HEK293T (cell line): ENCODE data around the gene MRGPRG.

Experiments used
- ARNT ChIP-seq: fragments of 450-650 bp; IDR thresholded peaks from 2 replicates; pipeline ENCODE4 v1.6.1; 2017; ENCODE audit warnings: mild to moderate bottlenecking
- BHLHE40 ChIP-seq: fragments of 450-650 bp; IDR thresholded peaks from 2 replicates; pipeline ENCODE4 v1.6.1; 2016; ENCODE audit warnings: mild to moderate bottlenecking, moderate library complexity, borderline replicate concordance
- ELF4 ChIP-seq: fragments of 450-650 bp; IDR thresholded peaks from 2 replicates; pipeline ENCODE4 v1.6.1; 2017; ENCODE audit warnings: antibody characterized with exemption
- FOXK2 ChIP-seq: fragments of 450-650 bp; IDR thresholded peaks from 2 replicates; pipeline ENCODE4 v1.6.1; 2016; ENCODE audit warnings: mild to moderate bottlenecking
- FOXM1 ChIP-seq: fragments of 450-650 bp; IDR thresholded peaks from 2 replicates; pipeline ENCODE4 v1.6.1; 2017; ENCODE audit warnings: mild to moderate bottlenecking, borderline replicate concordance
- L3MBTL2 ChIP-seq: fragments of 450-650 bp; conservative IDR thresholded peaks from 2 replicates; pipeline ENCODE4 v1.6.1; 2016; ENCODE audit warnings: mild to moderate bottlenecking
- SP1 ChIP-seq: fragments of 450-650 bp; IDR thresholded peaks from 2 replicates; pipeline ENCODE4 v1.6.1; 2017
- SUZ12 ChIP-seq: fragments of 450-650 bp; IDR thresholded peaks from 2 replicates; pipeline ENCODE4 v1.6.1; 2016; ENCODE audit warnings: mild to moderate bottlenecking
- TARDBP ChIP-seq: fragments of 450-650 bp; IDR thresholded peaks from 2 replicates; pipeline ENCODE4 v1.6.1; 2016
- ZNF384 ChIP-seq: fragments of 450-650 bp; IDR thresholded peaks from 2 replicates; pipeline ENCODE4 v1.6.1; 2016

DNA sequence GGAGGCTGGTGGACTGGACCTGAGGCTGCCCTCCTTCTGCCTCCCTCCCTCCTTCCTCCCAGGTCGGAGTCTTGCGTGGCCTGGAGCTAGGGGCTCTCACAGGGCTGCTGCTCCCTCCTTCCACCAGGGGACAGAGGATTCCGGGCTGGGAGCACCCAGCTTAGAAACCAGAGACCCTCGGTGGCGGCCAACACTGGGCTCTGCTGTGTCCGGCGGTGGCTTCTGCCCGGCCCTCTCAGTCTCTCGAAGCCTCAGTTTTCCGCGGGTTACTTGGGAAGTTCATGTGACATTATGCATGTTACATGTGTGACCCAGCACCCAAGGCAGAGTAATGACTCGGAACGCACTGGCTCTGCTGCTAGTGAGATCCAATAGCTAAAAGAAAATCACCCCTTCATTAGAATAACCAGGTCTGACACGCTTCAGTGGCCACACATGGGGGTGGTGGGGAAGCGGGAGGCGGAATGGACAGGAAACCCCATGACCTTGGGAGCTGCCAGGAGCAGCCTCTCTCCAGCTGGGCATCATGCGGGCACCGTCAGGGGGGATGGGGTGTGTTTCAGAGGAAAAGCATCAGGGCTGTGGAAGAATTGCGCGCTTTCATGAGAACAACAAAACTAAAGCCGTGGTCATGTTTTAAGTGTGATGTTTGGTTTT lies 5.9 kb upstream of the MRGPRG start:
- no peak for TF ChIP-seq L3MBTL2
- no peak for TF ChIP-seq ELF4
- no peak for TF ChIP-seq FOXK2
- TF ChIP-seq ZNF384 = no peak
- no peak for TF ChIP-seq BHLHE40
- TF ChIP-seq SP1 = no peak
- TF ChIP-seq ARNT = no peak
- no peak for TF ChIP-seq SUZ12
- no peak for TF ChIP-seq TARDBP
- TF ChIP-seq FOXM1 = no peak
